Measurements from ENCODE around the gene TSPAN18.

DNA sequence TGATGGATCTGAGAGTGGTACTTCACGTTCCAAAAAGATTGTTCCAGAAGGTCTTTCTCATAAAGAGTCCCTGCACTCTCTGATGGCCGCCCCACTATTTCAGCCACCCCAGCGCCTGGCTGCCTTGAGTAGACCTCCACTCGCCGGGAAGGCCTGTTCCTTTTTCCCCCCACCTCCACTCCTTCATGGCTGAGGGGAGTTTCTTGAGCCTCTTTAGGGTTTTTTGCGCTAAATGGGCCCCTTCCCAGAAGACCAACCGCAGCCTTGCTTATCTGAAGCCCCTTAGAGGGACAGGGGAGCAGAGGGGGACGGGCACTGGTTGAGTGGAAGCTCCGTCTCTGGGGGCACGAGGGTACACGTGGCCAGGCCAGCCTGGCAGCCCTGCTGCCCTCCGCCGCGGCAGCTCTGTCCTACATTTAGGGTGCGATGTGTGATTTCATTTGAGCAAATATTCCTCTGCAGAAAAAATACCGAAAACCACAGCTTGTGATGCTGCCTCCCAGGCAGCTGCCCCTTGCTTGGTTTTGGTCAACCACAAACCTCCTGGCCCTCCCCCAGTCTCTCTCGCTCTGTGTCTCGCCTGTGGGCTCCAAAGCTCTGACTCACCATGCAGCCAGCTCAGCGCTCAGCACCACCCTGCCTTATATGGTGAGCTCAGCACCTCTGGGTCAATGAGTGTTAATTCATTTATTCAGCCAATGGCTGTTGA is 135.2 kb downstream of the TSPAN18 start:
- TF ChIP-seq POLR2AphosphoS5 (IDR thresholded peaks at IDR 0.05; ENCODE audit: borderline replicate concordance, low read depth, low read length) (no peak), EZH2 (IDR thresholded peaks at IDR 0.05) (no peak), FOXP2 (optimal IDR thresholded peaks at IDR 0.05; ENCODE audit: control extremely low read depth, extremely low read length, insufficient read depth) (no peak)

All from SK-N-MC (cell line).